ENCODE results near the gene NEU3.
"Not testable (repeated sequence)": the region's sequence is repeated elsewhere in the genome, so short reads cannot be mapped to it uniquely, and the experiment has no call there.

The NEU3 gene

DNA sequence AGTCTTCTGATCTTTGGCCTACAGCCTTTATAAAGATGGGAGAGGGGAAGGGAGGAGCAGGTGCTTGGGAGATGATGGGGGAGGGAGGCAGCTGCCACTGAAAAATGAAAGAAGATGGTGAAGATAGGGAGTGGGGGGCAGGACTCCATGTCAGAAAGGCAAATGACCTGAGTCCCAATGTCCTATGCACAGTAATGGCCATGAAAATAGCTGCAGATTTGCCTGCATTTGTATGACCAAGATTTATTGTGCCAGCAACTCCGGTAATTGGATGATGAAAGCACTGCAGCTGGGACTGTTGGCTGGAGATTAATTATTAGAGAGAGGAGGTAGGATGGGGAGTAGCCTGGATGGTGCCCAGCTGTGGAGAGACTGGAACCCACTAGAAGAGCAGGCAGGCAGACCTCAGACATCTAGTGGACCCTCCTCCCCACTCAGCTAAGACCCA, 36.1 kb downstream of the NEU3 start:
- Histone ChIP-seq H3K27ac (no peak overlapping the region), H3K4me3 (no peak overlapping the region)

DNA sequence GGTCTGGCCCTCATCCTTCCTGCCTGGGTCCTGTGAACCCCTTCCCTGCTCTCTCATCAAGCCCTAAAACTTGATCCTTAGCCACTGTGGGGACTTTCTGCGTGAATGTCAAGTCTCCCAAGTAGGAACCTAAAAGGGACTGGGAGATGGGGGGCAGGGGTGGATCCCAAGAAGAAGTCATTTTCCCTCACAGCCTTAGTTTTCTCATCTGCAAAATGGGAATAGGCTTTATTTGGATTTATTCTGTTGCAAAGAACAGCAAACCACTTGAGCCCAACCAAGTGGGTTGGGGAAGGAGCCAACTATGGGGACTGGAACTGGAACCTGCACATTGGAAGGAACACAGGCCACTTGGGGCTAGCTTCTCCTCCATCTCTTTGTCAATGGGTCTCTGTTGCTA, 36.8 kb downstream of the NEU3 start:
- no peak overlapping the region for H3K27ac ChIP-seq
- no peak overlapping the region for H3K4me3 ChIP-seq

GRCh38 chr11:75028321-75028720, 39.6 kb downstream of the NEU3 start:
- Histone ChIP-seq H3K4me3 (no peak overlapping the region), H3K27ac (no peak overlapping the region)

DNA sequence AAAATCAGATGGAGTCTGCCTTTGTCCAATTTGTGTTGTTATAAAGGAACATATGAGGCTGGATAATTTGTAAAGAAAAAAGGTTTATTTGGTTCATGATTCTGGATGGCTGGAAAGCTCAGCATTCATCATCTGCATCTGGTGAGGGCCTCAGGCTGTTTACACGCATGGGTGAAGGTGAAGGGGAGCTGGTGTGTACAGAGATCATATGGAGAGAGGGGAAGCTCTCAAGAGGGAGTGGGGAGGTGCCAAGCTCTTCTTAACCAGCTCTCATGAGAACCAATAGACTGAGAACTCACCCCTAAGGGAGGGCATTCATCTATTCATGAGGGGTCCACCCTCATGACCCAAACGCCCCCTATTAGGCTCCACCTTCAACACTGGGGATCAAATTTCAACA, 40.0 kb downstream of the NEU3 start:
- H3K27ac ChIP-seq = no peak overlapping the region
- no peak overlapping the region for H3K4me3 ChIP-seq

GRCh38 chr11:75029836-75030631, 41.3 kb downstream of the NEU3 start:
- H3K27ac ChIP-seq = no peak overlapping the region
- no peak overlapping the region for H3K4me3 ChIP-seq

DNA sequence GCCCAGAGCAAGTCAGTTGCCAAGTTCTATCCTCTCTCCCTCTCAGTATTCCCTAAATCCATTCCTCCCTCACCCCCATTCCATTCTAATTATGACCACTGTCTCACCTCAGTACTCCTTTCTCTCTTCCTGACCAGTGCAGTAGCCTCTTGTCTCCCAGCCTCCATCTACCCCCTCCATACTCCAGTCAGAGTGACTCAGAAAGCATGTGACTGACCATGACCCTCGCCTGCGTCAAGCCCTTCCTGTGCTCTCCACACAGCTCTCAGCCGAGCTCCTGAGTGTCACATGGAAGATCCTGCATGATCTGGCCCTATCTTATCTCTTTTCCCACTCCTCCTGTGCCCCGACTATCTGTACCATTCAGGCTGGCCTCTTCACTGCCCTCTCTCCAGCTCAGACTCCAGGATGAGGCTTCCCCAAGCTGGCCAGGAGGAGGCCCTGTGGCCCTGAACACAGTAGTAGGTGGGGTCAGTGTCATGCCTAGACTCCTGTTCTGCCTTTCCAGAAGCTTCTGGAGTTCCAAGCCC, 42.6 kb downstream of the NEU3 start:
- peak overlapping the region in 1 of 21 experiments; percentile 63 for H3K27ac ChIP-seq

DNA sequence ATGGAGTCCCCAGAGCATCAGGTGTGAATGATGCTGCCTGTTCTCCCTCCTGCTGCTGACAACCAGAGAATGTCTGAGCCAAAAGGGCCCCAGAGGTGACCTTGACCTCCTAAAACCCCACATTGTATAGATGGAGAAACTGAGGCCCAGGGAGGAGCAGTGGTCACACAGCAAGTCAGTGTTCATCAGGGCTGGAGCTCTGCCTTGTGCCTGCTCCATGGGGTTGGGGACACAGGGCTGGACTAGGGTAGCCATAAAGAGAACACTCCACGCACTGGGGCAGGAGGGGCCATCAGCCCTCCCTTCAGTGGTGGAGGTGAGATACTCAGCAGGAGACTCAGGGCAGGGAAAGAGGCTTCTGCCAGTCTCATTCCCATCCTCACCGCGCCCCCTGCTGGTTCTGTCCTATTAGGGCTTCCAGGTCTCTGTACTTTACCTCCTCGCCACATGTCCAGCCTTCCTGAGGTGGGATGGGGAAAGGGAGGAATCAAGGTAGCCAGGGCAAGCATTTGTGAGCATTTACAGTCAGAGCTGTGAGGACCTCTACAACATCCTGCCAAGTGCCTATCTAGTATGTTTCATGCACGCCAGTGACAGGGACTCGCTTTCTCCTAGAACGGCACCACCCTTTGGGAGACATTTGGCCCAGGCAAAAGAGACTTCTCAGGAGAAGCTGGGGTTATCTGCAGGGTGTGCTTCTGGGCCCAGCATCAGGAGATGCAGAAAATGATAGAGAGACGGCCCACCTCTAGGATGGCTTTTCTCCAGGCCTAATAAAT, 43.2 kb downstream of the NEU3 start:
- Histone ChIP-seq H3K27ac (peak overlapping the region in 1 of 21 experiments; percentile 63), H3K4me3 (no peak overlapping the region)

More for the DNA sequence above, 42.6 kb downstream of the NEU3 start:
- H3K4me3 ChIP-seq = no peak overlapping the region

DNA sequence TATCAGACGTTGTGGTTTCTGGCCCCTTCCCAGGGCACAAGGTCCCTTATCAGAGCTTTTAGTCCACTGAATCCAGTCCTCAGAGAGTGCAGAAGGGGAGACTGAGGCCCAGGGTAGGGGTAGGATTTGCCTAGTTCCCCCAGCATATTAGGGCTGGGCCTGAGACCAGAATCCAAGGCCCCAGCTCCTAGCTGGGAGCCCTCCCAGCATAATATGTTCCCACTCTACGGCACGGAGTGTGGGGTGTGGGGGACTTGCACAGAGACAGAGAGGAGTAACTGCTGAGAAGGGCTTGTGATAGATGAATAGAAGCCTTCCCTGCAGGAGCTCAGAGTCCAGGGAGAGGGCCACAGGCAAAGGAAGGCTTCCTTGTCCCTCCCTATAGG, 43.8 kb downstream of the NEU3 start:
- Histone ChIP-seq H3K4me3 (no peak overlapping the region), H3K27ac (no peak overlapping the region)

DNA sequence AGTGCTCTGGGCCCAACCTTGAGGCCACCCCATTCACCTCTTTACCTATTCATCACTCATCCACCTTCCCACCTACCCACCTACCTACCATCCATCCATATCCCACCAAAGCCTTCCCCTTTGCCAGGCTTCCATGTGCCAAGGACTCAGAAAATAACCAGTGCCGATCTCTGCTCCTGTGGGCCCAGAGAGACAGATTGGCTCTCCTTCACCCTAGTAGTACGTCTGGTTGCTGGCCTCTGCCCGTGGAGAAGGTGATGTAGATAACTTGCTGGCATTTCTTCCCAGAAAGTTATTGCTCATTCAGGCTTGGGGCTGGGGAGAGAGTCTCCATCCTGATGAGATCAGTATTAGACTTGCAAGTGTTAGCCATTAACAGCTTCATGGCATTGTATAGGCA, 45.2 kb downstream of the NEU3 start:
- Histone ChIP-seq H3K27ac (no peak overlapping the region), H3K4me3 (no peak overlapping the region)

GRCh38 chr11:75035256-75035655, 46.5 kb downstream of the NEU3 start:
- no peak overlapping the region for H3K4me3 ChIP-seq
- H3K27ac ChIP-seq = no peak overlapping the region

GRCh38 chr11:75035911-75036565, 47.3 kb downstream of the NEU3 start:
- Histone ChIP-seq H3K27ac (no peak overlapping the region), H3K4me3 (no peak overlapping the region)

DNA sequence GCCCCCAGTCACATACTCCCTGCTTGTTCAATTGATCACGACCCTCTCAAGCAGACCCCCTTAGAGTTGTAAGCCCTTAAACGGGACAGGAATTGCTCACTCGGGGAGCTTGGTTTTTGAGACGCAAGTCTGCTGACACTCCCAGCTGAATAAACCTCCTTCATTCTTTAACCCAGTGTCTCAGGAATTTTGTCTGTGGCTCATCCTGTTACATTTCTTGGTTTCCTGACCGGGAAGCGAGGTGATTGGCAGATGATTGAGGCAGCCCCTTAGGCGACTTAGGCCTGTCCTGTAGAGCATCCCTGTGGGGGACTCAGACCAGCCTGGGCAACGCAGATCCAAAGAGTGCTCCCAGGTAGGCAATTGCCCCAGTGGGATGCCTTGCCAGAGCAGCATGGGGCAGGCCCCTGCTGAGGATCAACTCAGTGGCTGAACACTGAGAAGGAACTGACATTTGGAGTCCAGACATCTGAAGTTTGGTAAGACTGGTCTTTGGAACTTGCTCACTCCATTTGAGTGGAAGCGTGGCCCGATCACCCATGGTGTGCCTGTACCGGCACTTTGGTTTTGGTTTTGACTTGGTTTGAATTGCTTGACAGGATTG, 51.5 kb downstream of the NEU3 start:
- Histone ChIP-seq H3K4me3 (no peak overlapping the region), H3K27ac (no peak overlapping the region)

- H3K4me3 ChIP-seq = no peak overlapping the region
Observed at GRCh38 chr11:75041263-75041662, 52.5 kb downstream of the NEU3 start.

GRCh38 chr11:75041821-75042220, 53.1 kb downstream of the NEU3 start:
- H3K4me3 ChIP-seq, H3K27ac ChIP-seq: not testable (repeated sequence)

More at GRCh38 chr11:75041263-75041662, 52.5 kb downstream of the NEU3 start:
- H3K27ac ChIP-seq = no peak overlapping the region

DNA sequence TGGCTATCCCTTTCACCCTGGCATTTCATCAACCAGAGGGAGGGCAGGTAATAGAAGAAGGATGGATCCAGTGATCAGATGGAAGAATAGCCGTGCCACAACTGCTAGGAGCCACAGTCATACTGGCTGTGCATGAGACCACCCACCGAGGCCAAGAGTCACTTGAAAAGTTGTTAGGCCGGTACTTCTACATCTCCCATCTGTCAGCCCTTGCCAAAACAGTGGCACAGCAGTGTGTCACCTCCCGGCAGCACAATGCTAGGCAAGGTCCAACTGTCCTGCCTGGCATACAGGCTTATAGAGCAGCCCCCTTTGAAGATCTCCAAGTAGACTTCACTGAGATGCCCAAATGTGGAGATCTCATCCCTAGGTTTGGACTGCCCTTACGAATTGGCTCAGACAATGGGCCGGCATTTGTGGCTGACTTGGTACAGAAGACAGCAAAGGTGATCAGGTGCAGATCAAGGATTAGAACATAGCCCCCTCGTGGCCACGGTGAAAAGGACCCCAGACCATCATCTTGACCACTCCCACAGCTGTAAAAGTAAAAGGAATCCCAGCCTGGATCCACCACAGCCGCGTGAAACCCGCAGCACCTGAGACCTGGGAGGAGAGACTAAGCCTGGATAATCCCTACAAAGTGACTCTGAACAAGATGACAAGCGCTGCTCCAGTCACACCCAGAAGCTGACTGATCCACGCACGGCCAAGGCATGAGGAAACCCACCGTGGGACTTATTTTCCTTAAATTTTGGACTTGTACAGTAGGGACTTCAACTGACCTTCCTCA, 55.8 kb downstream of the NEU3 start:
- not testable (repeated sequence) for H3K27ac ChIP-seq, H3K4me3 ChIP-seq

DNA sequence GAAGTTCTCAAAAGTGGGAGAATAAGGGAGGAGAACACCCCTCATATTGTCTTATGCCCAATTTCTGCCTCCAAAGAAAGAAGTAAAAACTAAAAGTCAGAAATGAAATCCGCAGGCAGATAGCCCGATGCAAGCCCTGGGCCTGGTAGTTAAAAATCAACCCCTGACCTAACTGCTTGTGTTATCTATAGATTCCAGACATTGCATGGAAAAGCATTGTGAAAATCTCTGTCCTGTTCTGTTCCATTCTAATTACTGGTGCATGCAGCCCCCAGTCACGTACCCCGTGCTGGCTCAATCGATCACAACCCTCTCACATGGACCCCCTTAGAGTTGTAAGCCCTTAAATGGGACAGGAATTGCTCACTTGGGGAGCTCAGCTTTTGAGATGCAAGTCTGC, 57.9 kb downstream of the NEU3 start:
- H3K27ac ChIP-seq = not testable (repeated sequence)

DNA sequence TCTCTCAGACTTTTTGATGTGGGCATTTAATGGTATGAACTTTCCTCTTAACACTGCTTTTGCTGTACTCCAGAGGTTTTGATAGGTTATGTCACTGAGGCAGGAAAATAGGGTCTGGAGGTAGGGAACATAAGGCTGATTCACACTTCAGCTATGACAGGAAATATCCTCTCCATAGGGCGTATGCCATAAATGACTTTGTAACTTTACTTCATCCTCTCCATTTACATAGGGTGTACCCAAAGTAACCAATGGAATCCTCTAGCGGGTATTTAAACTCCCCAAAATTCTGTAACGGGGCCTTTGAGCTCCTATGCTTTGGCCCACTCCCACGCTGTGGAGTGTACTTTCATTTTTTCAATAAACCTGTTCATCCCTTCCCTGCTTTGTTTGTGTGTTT, 58.5 kb downstream of the NEU3 start:
- H3K27ac ChIP-seq = no peak overlapping the region
- H3K4me3 ChIP-seq = no peak overlapping the region

More for the DNA sequence above, 57.9 kb downstream of the NEU3 start:
- not testable (repeated sequence) for H3K4me3 ChIP-seq

DNA sequence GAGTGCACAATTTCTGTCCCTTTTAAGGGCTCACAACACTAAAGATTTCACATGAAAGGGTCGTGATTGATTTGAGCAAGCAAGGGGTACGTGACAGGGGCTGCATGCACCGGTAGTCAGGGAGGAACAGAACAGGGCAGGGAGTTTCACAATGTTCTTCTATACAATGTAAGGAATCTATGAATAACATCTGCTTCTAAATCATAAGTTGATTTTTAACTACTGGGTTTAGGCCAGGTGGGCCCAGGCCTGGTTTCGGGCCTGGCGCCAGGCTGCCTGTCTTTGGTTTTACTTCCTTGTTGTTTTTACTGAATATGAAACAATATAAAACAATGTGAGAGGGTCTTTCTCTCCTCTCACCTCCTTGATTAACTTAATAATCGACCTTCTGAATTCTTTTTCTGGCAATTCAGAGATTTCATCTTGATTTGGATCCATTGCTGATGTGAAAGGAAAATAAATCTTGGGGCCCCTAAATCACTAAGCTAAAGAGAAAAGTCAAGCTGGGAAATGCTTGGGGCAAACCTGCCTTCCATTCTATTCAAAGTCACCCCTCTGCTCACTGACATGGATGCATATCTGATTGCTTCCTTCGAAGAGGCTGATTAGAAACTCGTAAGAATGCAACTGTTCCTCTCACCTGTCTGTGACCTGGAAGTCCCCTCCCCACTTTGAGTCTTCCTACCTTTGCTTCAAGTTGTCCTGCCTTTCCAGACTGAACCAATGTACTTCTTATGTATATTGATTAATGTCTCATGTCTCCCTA, 61.0 kb downstream of the NEU3 start:
- not testable (repeated sequence) for H3K27ac ChIP-seq, H3K4me3 ChIP-seq

Data from skin epidermis (tissue), 12 donors.